HT-29 (cell line): ENCODE results near the gene IKZF2. TPM values are rescaled to one million over a fixed set of nuclear protein-coding genes. Genes with fewer than 3 reads are reported as not detected.
"Not testable (repeated sequence)": the region's sequence is repeated elsewhere in the genome, so short reads cannot be mapped to it uniquely, and the experiment has no call there.

ENCODE experiments used
- DNase-seq: peaks from one replicate; pipeline ENCODE4 v3.0.0-alpha.2; 2015; ENCODE audit warnings: low spot score
- total RNA-seq: library from RNA; depleted of rRNA; stranded (reverse); fragments of >200 nt; shearing (Covaris generic); gene quantifications from 2 replicates; pipeline ENCODE4 v1.2.3, GENCODE V29; 2014

IKZF2 gene
- total RNA-seq, 1 experiment from 2014 or later = 6.8 TPM

GRCh38 chr2:213043566-213043965 lies 107.8 kb downstream of the IKZF2 start:
- no peak for DNase-seq

- no peak for DNase-seq
These were observed 109.2 kb downstream of the IKZF2 start for GRCh38 chr2:213042262-213042661.

- no peak for DNase-seq
These were observed 114.6 kb downstream of the IKZF2 start for GRCh38 chr2:213036836-213037235.

- DNase-seq = no peak
These were observed 116.8 kb downstream of the IKZF2 start for GRCh38 chr2:213034585-213034984.

GRCh38 chr2:213032607-213033006 lies 118.8 kb downstream of the IKZF2 start:
- DNase-seq = no peak

GRCh38 chr2:213022987-213023386 lies 128.4 kb downstream of the IKZF2 start:
- DNase-seq = no peak

DNA sequence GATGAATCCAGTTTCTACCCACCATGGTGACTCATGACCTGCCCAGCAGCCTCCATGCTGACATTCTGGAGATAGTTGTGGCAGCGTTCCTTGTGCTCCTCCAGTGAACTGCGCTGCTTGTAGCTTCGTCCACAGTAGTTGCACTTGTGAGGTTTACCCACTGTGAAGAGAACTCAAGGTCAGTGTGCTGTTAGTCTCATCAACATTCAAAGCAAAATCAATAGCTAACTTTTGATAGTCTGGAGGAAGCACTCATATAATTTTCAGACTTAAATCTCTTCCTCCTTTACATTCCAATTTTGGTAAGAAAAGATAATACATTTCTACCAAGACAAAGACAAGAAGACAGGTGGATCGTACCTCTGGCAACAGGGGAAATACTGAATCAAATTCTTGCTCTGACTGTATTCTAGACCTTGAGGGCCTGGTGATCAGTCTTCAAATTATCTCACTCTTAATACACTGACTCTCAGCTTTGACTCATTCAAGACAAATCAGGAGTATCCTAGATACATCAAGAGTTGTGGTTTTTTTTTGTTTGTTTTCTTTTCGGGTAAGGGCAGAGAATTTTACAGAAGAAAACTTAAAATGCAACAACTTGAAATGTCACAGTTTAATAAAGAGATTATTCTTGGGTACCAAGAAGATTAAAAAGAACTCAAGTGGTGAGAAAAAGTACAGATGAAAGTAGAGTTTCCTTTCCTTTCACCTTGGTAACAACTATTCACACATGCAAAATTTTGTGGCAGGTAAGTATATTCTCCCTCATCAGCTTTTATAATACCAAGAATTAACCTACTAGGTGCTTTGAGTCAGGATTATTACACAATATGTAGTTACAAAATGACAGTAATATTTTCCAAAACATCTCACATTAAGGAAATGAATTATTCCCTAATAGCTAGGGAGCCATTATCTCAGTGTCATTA lies 129.2 kb downstream of the IKZF2 start:
- DNase-seq = no peak

DNA sequence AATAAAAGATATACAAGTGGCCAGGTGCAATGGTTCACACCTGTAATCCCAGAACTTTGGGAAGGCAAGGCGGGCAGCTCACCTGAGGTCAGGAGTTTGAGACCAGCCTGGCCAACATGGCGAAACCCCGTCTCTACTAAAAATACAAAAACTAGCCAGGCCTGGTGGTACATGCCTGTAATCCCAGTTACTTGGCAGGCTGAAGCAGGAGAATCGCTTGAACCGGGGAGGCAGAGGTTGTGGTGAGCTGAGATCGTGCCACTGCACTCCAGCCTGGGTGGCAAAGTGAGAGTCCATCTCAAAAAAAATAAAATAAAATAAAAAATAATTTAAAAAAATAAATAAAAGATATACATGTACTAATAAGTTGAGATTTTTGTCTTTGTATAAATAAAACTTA lies 130.5 kb downstream of the IKZF2 start:
- not testable (repeated sequence) for DNase-seq

GRCh38 chr2:213020268-213020667 lies 131.1 kb downstream of the IKZF2 start:
- no peak for DNase-seq

DNA sequence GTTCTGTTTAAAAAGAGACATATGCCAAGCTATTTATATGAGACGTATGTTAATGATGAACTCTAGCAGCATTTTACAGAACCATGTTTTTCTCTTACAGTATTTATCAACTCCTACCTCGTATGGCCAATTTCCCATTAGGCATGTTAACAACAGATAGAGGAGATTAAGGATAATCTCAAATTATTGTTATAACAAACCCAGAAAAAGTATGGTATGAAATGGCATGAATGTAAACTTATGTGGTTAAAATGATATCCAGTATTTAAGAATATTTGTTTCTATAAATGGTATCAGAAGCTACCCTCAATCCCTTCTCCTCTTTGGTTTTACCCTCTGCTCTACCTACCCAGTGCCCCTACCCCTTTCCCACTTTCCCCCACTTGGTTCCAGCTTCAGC lies 132.0 kb downstream of the IKZF2 start:
- no peak for DNase-seq

DNA sequence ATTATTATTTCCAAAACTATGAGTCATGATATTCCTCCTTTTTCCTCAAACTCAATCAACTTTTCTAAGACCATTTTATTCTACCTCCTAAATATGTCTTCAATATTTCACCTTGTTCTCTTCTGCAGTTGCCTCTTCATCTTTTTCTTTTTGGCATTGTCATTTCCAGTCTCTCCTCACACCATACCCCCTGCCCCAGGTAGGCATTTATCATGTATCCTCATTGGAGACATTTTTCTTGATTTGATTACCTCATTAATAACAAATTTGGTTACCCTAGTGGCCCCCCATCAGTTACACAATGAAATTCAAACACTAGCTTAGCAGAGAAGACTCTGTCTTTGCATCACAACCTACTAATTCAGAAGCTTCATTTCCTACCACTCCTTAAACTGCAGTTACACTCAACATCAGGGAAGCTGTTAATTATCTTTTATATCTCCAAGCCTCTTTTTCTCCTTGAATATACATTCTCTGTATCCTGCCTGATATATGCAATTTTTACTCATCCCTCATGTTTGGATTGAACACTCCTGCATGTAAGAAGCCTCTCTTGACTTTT lies 133.0 kb downstream of the IKZF2 start:
- no peak for DNase-seq

- no peak for DNase-seq
These were observed 134.0 kb downstream of the IKZF2 start for GRCh38 chr2:213017404-213017803.

DNA sequence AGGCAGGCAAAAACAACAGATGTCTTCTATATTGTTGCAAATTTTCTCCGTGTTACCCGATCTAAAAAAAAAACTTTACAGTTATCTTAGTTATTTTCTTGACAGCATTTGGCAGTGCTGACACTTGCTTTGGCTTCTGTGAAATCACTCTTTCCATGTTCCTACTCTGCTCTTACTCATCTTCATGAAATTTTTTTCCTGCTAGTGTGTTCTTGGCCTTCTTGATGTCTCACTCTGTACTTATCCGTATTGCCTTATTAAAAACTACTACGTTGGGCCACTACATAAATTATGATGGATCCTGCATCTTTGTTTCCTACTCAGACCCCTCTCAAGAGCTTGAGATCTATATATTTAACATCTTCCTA lies 134.4 kb downstream of the IKZF2 start:
- DNase-seq = no peak

DNA sequence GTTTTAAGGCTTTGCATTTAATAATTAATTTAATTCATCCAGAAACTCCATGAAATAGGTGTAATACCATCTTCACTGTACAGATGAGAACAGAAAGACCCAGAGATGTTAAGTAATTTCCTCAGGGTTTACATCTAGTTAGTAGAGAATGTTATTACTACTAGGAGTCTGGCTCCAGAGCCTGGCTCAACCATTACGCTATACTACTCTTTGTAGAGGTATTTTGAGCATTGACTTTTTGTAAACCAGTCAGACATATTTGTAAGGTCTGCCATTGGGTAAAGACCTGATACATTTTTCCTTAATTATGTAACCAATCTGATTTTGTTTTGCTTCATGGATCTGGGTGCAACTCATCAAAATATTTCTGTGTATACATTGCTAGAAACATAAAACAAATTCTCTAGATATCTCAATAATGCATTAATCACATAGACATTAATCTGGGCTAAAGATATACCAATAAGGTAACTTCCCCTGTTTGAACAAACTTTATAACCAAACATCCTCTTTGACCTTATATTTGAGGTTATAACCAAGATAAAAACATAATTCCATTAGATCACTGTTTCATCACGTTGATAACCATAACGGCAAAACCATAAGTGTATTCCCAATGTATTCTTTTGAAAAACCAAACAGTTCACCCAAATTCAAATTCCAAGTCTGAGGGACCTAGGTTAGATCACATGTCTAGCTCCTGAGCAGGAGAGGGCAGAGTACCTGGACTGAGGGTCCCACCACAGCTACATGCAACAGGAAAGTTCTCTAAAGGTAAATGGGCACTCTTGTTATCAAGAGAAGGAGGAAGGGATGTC lies 135.0 kb downstream of the IKZF2 start:
- DNase-seq = no peak

DNA sequence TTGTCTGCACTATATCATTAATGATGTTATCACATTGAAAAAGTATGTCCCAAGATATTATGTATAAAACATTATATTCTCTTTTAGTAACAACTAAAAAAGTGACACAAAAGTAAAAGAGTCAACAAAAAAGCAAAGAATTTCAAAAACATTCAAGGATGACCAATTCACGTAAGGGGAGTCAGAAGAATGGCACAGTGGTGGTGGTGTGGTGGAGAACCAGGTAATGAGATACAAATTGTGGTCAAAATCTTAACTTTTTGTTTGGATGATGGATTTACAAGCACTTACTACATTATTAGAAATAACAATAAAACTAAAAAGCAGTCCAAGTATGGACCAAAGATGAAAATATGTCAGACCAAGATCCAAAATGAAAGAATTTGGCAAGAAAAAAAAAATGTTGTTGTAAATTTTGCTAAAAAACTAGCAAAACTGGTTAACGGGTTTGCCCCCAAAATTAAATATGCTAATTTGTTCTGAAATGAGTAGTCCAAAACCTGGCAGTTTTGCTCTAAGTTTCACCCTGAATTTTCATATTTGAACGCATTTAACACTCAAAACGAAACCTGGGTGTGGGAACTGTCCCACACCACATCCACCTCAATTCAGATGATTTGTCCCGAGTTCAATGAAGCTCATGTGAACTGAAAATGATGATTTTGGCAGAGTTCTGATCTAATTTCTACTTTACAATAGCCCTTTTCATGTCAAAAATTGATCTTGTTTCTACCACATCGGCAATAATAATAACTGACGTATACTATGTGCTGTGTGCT lies 135.8 kb downstream of the IKZF2 start:
- no peak for DNase-seq

- DNase-seq = no peak
These were observed 137.4 kb downstream of the IKZF2 start for GRCh38 chr2:213013979-213014378.

- DNase-seq = no peak
These were observed 139.9 kb downstream of the IKZF2 start for GRCh38 chr2:213011505-213011904.

DNA sequence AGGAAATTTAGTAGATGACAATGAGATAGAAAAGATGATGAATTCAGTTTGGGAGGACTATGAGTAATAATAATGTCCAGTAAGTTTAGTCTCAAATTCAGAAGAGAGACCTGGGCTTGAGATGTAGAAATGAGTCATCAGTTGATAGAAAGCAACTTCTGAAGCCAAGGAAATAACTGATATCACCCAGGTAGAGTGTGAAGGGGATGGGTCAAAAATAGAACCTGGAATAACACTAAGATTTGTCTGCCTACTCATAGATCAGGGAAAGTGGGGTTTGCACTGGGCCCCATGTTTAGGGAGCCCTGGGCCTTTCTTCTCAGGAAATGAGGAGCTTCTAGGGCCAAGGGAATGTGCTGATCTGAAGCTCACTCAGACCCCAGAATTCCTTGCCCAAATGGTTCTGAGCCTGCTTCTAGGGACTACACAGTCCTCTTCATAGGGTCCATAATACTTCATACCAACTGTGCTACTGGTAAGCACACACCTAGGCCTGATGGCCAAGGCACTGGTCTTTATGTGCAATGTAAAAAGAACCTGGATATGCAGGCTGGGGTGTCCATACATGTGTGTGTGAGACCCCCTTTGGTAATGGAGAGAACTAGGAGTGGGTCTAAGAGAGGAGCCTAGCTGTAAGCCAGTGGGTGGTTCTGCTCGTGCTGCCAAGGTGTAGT lies 141.2 kb downstream of the IKZF2 start:
- no peak for DNase-seq

DNA sequence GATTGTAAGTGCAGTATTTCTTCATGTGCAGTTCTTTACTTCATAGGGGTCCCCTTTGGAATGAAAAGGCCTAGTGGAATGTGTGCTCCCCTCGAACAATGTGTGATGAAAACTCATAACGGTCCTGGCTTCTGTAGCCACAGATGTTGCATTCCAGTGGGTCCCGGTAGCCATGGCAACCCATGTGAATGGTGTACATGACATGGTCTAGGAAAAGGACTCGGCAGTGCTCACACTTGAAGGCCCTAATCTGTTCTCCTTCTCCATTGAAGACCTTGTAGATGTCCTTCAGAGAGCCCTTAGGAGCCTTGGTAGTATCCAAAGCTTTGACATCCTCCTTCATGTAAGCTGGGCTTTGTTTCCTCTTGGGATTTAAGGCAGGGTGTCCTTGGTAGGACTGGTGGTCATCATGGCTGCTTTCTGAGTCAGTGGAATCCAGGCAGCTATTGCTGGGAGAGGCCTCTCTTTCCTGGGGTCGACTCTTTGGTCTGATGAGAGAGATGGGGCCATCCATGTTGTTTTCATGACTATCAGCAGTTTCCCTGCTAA lies 144.0 kb downstream of the IKZF2 start:
- no peak for DNase-seq

DNA sequence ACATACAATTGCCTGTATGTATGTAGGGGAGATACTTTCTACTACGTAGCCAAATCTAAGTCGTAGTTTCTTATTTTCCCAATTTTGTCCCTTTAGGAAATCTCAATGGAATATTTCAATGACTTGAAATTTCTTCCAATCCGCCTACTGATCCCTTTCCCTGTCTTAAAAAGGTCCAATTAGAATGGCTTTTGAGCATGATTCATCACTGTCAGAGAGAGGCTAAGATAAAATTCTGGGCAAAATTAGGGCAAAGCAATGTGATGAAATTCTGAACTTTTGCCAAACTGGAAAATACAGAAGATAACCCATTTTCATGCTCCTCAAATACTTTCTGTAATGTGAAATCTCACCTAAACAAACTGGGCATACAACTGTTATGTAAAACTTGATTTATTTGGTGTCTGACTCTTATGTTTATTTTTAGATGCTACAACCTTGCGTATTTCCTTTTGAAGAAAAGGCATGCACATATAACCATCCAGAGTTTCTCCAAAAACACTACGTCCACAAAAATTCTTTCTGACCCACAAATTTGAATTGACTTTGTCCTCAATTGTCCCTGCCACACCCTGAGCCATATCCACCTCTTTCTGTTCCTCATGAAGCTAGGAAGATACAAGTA lies 147.1 kb downstream of the IKZF2 start:
- DNase-seq = no peak
